ENCODE results near the gene CST4.
"Not testable (repeated sequence)": the region's sequence is repeated elsewhere in the genome, so short reads cannot be mapped to it uniquely, and the experiment has no call there.

Gene CST4

DNA sequence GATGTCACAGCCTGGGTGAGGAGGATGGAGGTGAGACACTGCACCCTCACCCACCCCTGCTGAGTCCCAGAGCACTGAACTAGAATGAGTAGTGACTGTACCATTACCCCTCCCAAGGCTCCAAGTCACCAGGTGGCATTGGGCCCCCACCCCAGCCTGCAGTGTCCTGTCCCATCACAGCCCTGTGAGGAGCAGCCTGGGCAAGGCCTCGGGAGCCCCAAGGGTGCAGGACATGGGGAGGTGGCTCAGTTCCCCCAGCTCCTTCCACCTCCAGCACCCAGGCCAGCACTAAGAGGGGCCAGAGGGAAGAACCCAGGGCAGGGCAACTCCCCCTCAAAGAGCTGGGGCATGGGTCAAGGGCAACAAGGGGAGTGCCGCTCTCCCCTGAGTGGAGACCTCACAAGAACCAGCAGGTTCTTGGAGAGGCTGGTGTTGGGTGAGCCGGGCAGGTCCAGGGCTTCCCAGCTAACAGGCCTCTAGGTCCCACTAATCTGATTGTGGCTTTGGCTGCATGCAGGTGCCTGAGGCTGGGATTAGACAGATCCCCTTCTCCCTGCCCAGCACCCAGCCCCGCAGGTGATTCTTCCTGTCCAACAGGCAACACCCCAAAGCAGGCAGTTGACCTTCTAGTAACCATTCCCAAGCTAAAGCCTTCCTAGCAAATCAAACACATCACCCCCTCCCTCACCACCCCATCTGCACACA, 2.6 kb downstream of the CST4 start:
- DNase-seq: no peak

DNA sequence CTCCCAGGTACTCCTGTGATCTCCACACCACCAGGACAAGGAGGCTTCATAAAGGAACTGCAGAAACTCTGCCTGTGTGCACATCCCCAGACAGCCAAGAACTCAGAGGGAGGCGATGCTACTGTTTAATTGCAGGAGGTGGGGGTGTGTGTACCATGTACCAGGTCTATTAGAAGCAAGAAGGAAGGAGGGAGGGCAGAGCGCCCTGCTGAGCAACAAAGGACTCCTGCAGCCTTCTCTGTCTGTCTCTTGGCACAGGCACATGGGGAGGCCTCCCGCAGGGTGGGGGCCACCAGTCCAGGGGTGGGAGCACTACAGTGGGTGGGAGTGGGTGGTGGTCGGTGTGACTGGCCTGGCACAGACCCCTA, 3.3 kb downstream of the CST4 start:
- not testable (repeated sequence) for DNase-seq

DNA sequence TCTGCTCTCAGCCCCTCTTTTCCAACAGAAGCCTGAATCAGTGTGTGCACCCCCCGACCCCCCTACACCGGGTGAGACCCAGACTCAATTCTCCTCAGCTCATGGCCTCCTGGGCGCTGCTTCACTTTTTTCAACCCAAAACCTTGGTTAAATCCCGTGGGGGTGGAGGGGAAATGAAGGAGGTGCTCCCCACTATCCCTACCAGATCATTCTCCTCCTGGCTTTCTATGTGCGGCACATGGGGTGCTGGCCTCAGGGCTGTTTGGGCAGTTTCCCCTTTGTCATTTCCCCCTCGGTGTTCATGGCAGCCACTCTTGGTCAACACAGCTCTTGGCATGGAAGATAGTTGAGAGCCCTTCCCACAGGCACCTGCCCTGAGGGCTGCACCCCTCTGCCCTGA, 4.6 kb downstream of the CST4 start:
- DNase-seq: no peak

DNA sequence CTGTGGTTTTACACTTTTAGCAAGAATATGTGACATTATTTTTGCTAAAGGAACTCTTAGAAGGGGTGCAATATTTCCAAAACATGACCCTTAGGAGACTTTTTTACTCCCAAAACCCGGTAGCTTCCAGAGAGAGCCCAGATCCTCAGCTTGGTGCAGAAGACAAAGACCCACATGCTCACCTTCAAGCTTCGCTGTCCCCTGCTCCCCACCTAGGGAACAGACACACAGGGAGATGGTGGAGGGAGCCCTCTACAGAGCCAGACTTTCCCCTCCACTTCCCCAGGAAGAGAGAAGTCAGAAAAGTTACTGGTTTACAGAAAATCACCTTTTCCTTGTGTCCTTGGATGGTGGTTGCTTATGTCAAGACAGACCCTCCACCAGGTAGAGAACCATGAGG, 5.0 kb downstream of the CST4 start:
- no peak for DNase-seq

- DNase-seq: no peak
Observed at GRCh38 chr20:23683281-23683680, 5.6 kb downstream of the CST4 start.

GRCh38 chr20:23680146-23680545, 8.7 kb downstream of the CST4 start:
- DNase-seq: no peak

- DNase-seq: no peak
Observed at GRCh38 chr20:23679133-23680092, 9.4 kb downstream of the CST4 start.

- DNase-seq: no peak
Observed at GRCh38 chr20:23673209-23673608, 15.6 kb downstream of the CST4 start.

GRCh38 chr20:23672158-23672557, 16.7 kb downstream of the CST4 start:
- DNase-seq: no peak

GRCh38 chr20:23671479-23671878, 17.4 kb downstream of the CST4 start:
- no peak for DNase-seq

GRCh38 chr20:23670361-23670760, 18.5 kb downstream of the CST4 start:
- no peak for DNase-seq

- no peak for DNase-seq
Observed at GRCh38 chr20:23669866-23670265, 19.0 kb downstream of the CST4 start.

DNA sequence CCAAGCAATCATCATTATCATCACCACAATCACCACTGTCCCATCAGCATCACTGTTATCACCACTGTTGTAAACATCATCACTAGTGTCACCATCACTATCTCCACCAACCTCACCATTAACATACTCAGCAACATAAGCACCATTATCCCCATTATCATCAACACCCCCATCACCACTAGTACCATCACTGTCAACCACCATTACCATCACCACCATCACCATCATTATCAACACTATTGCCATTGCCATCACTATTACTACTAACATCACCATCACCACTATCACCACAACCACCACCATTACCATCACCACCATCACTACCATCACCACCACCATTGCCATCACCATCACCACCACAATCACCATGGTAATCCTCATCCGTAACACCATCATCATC, 19.5 kb downstream of the CST4 start:
- DNase-seq: no peak

DNA sequence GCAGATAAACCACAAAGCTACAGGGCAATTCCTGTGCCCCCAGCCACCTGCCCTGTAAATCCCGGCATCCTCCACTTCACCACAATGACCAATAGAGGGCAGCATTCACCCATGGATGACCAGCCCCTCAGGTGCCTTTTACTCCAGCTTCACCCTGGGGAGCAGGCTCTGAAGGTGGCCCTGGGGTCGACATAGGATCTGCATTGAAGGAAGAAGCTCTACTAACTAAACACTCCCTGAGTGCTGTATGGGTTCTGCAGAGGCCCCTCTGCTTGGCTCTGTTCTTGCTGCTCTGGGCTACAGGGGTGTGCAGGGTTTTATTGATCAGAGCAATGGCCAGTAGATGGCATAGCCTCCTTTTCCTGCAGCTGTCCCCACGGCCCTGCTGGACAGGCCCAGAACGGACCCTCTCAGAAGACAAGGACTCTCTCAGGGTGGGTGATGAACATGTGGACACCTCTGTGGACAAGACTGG, 20.3 kb downstream of the CST4 start:
- DNase-seq: peak; percentile 68

GRCh38 chr20:23667666-23668065, 21.2 kb downstream of the CST4 start:
- DNase-seq: no peak

DNA sequence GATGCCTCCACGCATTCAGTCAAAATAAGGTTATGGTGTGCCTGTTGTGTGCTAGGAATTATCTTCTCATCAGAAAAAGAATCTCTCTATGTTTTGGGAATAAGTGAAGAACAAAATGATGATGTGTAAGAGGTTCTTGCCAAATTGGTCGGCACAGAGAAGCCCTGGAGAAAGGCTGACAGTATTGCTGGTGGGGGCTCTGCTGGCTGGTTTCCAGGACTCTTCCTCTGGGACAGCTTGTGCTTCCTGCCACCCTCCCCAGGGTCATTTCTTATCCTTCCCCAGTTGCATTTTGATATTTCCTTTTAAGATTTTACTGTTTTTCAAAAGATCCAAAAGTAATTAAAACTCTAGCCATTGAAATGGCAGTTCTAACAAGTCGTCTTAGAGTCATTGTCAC, 22.1 kb downstream of the CST4 start:
- no peak for DNase-seq

GRCh38 chr20:23666189-23666588, 22.6 kb downstream of the CST4 start:
- DNase-seq: no peak

DNA sequence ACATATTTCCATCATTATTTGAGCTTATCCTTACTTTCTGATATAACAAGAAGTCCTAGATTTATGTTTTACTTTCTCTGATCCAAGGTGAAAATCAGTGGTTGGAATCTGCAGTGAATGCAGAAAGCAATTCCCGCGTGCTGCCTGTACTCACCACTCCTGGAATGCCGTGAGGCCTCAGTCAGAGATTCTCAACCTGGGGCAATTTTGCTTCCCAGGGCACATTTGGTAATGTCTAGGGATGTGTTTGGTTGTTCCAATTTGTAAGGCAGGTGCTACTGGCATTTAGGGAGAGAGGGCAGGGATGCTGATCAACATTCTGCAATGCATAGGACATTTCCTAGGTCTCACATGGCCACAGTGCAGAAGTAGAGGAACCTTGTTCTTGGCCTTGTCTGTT, 23.9 kb downstream of the CST4 start:
- DNase-seq: no peak

DNA sequence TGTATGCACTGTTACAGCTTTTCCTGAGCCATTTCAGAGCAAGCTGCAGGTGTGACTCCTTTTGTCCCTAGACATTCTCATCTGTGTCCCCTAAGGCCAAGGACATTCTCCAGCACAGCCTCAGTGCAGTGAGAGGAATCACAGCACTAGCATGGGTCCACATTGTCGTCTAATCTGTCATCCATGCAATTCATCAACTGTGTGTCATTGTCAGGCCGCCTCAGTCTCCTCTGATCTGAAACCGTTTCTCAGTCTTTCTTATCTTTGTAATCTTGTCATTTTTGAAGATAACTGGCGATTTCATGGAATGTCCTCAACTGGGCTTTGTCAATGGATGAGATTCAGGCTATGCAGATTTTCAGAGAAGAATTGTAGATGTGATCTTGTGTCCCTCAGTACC, 24.8 kb downstream of the CST4 start:
- not testable (repeated sequence) for DNase-seq

GRCh38 chr20:23663180-23663579, 25.7 kb downstream of the CST4 start:
- no peak for DNase-seq

DNA sequence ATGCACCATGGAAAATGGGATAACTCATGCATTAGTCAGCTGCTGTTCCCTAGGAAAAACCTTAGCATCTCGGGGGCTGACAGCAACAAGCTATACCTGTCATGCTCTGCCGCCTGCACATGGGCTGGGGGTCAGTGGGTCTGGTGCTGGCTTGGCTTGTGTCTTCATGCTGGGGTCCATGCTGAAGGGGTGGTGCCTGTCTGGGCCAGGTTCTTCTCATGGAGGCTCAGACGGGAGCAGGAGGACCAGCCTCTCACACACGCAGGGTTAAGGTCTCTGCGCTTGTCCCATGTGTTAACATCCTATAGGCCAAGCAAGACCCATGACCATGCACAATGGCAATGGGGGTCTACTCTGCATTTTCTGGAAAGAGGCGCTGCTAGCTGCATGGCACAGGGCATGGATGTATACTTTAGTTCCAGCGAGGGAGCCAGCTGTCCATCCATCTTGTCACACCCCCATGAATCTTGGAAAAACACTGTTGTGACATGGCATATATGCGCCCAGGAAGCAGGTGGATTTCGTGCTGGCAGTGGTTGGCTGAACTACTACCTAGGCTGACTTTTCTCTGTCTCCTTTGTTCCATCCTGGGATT, 26.5 kb downstream of the CST4 start:
- DNase-seq: no peak

- DNase-seq: no peak
Observed at GRCh38 chr20:23661002-23661429, 27.8 kb downstream of the CST4 start.

DNA sequence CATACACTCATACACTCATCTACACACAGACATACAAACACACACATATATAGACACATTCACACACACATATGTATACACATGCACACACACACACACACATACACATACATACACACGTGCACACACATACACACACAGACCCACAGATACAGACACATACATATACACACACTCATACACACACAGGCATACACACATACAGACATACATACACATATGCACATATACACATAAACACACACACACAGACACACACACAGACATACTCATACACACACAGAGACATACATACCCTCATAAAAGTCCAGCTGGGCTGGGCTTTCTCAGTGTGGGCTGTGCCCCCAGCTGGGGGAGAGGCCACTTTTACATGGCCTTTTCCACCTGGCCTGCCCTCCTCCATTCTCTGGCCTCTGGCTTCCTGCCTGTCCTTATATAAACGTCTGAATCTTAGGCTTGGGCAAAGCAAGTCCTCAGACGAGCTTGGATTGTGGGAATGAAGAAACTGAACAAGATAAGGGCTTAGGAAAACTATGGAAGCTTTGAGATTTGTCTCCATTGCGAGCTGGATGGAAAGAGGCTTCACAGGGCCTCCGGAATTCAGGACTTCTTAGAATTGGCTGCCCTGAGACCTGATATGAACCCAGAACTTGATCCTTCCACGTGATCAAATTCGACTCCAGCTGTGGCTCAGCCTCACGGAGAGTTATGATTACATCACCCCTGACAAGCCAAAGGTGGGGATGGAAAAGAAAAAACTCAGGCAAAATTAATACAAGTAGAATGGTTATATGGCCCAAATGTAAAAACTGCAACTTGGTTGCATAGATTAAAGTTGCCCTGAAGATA, 28.6 kb downstream of the CST4 start:
- no peak for DNase-seq

Data from activated CD4-positive, alpha-beta T cell treated with anti-CD3 and anti-CD28 coated beads, Interleukin-2, Interleukin-6, amounts not matched to agents 100 ng/mL and 50 ng/mL, durations not matched to agents 16 hours and 8 hours (primary cell).